Tibial artery (tissue), 4 donors: ENCODE results near the gene COL6A3.
"Not testable (repeated sequence)": the region's sequence is repeated elsewhere in the genome, so short reads cannot be mapped to it uniquely, and the experiment has no call there.

Experiments used
- DNase-seq, 2 donors: peaks; one replicate each; pipeline ENCODE4 v3.0.0-alpha.2; 2019
- H3K27ac ChIP-seq, 2 donors: fragments of 200-600 bp; sonication (generic) in 1 of 2; 1 replicate in 1 of 2; 2 replicates in 1 of 2; pipeline ENCODE4 v1.5.1; 2018 to 2019; ENCODE audit warnings: mild to moderate bottlenecking in 1 of 2
- H3K27me3 ChIP-seq, 2 donors: fragments of 200-600 bp; sonication (generic) in 1 of 2; one replicate each; pipeline versions ENCODE4 v1.5.1 to v1.6.0; 2016 to 2019
- H3K36me3 ChIP-seq, 3 donors: fragments of 200-600 bp; sonication (generic) in 2 of 3; one replicate each; pipeline ENCODE4 v1.5.1; 2016 to 2019; ENCODE audit warnings: mild to moderate bottlenecking in 2 of 3
- H3K4me1 ChIP-seq, 4 donors: fragments of 200-600 bp; sonication (generic) in 2 of 4; 1 replicate in 3 of 4; 2 replicates in 1 of 4; pipeline ENCODE4 v1.5.1; 2016 to 2019
- H3K4me3 ChIP-seq, 2 donors: fragments of 200-600 bp; sonication (generic) in 1 of 2; 1 replicate in 1 of 2; 2 replicates in 1 of 2; pipeline ENCODE4 v1.5.1; 2018 to 2019; ENCODE audit warnings: mild to moderate bottlenecking in 2 of 2
- H3K9me3 ChIP-seq, 3 donors: fragments of 200-600 bp; sonication (generic) in 1 of 3; one replicate each; pipeline ENCODE4 v1.5.1; 2016 to 2019
- intact Hi-C: fragments of 100-400 bp; cut with DNase I; formaldehyde crosslinking; loops from one replicate; pipeline ENCODE4 v1.15.0; 2023; ENCODE audit warnings: low total_unique reads
- TF ChIP-seq, protein P1 (sequence below), 2 experiments: fragments of 200-600 bp in 1 of 2; fragments of 450-650 bp in 1 of 2; IDR thresholded peaks; one replicate each; pipeline ENCODE4 v1.5.1; 2017 to 2019; ENCODE audit warnings: antibody characterized with exemption in 2 of 2, mild to moderate bottlenecking in 1 of 2, moderate library complexity in 1 of 2

Gene COL6A3

GRCh38 chr2:237355701-237356100 lies 58.3 kb downstream of the COL6A3 start:
- peaks cover 8 to 62% (median 46%) of the 10 kb centered on the region in 3 donors for H3K36me3 ChIP-seq
- TF ChIP-seq, protein P1, sequence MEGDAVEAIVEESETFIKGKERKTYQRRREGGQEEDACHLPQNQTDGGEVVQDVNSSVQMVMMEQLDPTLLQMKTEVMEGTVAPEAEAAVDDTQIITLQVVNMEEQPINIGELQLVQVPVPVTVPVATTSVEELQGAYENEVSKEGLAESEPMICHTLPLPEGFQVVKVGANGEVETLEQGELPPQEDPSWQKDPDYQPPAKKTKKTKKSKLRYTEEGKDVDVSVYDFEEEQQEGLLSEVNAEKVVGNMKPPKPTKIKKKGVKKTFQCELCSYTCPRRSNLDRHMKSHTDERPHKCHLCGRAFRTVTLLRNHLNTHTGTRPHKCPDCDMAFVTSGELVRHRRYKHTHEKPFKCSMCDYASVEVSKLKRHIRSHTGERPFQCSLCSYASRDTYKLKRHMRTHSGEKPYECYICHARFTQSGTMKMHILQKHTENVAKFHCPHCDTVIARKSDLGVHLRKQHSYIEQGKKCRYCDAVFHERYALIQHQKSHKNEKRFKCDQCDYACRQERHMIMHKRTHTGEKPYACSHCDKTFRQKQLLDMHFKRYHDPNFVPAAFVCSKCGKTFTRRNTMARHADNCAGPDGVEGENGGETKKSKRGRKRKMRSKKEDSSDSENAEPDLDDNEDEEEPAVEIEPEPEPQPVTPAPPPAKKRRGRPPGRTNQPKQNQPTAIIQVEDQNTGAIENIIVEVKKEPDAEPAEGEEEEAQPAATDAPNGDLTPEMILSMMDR (IDR thresholded peaks at IDR 0.05) = no peak
- H3K9me3 ChIP-seq = no peaks in the 10 kb centered on the region
- DNase-seq = peak in 1 of 2 donors; percentile 43
- no peak overlapping the region for H3K4me3 ChIP-seq
- intact Hi-C loops = no loop called here
- H3K4me1 ChIP-seq = peaks cover 0 to 19% (median 11%) of the 10 kb centered on the region in 4 donors
- no peaks in the 10 kb centered on the region for H3K27me3 ChIP-seq
- peak overlapping the region in 1 of 2 donors; percentile 45 for H3K27ac ChIP-seq

- TF ChIP-seq, protein P1 (IDR thresholded peaks at IDR 0.05) = peak in 1 of 2 experiments; percentile 7
Observed at GRCh38 chr2:237354892-237355291, 59.1 kb downstream of the COL6A3 start.

DNA sequence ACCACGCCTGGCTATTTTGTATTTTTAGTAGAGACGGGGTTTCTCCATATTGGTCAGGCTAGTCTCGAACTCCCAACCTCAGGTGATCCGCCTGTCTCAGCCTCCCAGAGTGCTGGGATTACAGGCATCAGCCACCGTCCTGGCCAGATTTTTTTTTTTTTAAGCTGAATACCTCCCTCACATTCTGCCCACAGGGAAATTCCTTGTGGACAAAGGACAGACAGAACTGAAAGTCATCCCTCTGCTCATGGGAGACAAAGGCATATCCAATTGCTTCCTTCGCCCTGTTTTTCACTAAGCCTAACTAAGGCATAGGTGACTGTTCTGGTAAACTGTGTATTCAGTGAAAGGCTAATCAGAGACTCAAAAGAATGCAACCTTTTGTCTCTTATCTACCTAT lies 59.8 kb downstream of the COL6A3 start:
- Histone ChIP-seq H3K27ac (peak overlapping the region; percentile 45), H3K4me1 (peaks cover 0 to 19% (median 11%) of the 10 kb centered on the region in 4 donors), H3K36me3 (peaks cover 16 to 57% (median 50%) of the 10 kb centered on the region in 3 donors)
- intact Hi-C loops, H3K9me3 ChIP-seq, DNase-seq, H3K27me3 ChIP-seq, H3K4me3 ChIP-seq: not testable (repeated sequence)

More at GRCh38 chr2:237354892-237355291, 59.1 kb downstream of the COL6A3 start:
- no peak overlapping the region for H3K4me3 ChIP-seq
- peak overlapping the region; percentile 45 for H3K27ac ChIP-seq
- peak in 1 of 2 donors; percentile 73 for DNase-seq
- H3K27me3 ChIP-seq = no peaks in the 10 kb centered on the region
- no peaks in the 10 kb centered on the region for H3K9me3 ChIP-seq
- H3K4me1 ChIP-seq = peaks cover 0 to 19% (median 11%) of the 10 kb centered on the region in 4 donors
- intact Hi-C loops = no loop called here
- H3K36me3 ChIP-seq = peaks cover 16 to 62% (median 47%) of the 10 kb centered on the region in 3 donors

GRCh38 chr2:237353215-237353614 lies 60.7 kb downstream of the COL6A3 start:
- H3K4me3 ChIP-seq = no peak overlapping the region
- H3K9me3 ChIP-seq = no peaks in the 10 kb centered on the region
- peaks cover 20 to 60% (median 45%) of the 10 kb centered on the region in 3 donors for H3K36me3 ChIP-seq
- peaks cover 0 to 19% (median 11%) of the 10 kb centered on the region in 4 donors for H3K4me1 ChIP-seq
- TF ChIP-seq, protein P1 (IDR thresholded peaks at IDR 0.05) = no peak
- no peaks in the 10 kb centered on the region for H3K27me3 ChIP-seq
- no peak for DNase-seq
- H3K27ac ChIP-seq = no peak overlapping the region
- intact Hi-C loops = no loop called here

- TF ChIP-seq, protein P1 (IDR thresholded peaks at IDR 0.05) = no peak
- peak overlapping the region in 1 of 2 donors; percentile 35 for H3K27ac ChIP-seq
Observed at GRCh38 chr2:237352279-237352845, 61.6 kb downstream of the COL6A3 start.

DNA sequence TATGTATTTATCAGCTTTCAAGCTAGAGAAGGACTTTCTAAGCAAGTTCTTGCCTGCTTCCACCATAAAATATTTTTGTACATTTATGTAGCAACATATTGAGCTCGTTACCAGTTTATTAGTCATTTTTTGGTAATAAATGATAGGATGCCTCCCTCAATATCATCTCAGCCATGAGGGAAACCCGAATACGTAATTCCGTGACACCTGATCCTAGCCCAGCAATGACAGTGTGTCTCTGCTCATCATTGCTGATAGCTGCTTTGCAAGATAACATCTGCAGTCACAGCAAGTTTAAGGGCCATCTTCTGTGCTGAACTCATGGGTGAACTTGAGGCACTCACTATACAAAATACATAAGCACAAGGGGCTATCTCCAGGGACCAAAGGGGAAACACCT lies 62.2 kb downstream of the COL6A3 start:
- peak overlapping the region in 1 of 2 donors; percentile 35 for H3K27ac ChIP-seq
- H3K4me3 ChIP-seq = no peak overlapping the region
- H3K4me1 ChIP-seq = peaks cover 0 to 19% (median 11%) of the 10 kb centered on the region in 4 donors
- TF ChIP-seq, protein P1 (IDR thresholded peaks at IDR 0.05) = no peak
- peaks cover 25 to 63% (median 48%) of the 10 kb centered on the region in 3 donors for H3K36me3 ChIP-seq
- intact Hi-C loops = no loop called here
- DNase-seq = no peak
- no peaks in the 10 kb centered on the region for H3K9me3 ChIP-seq
- H3K27me3 ChIP-seq = no peaks in the 10 kb centered on the region

More at GRCh38 chr2:237352279-237352845, 61.6 kb downstream of the COL6A3 start:
- intact Hi-C loops = no loop called here
- Histone ChIP-seq H3K9me3 (no peaks in the 10 kb centered on the region), H3K4me1 (peaks cover 0 to 19% (median 11%) of the 10 kb centered on the region in 4 donors), H3K4me3 (no peak overlapping the region), H3K27me3 (no peaks in the 10 kb centered on the region), H3K36me3 (peaks cover 21 to 60% (median 45%) of the 10 kb centered on the region in 3 donors)
- no peak for DNase-seq
